Endodermal cell (in vitro differentiated cells): ENCODE data around the gene DSCAML1. TPM values are rescaled to one million over a fixed set of nuclear protein-coding genes. Genes with fewer than 3 reads are reported as not detected.

Experiments used
- DNase-seq: peaks from one replicate; pipeline ENCODE4 v3.0.0-alpha.2; 2017
- H3K27ac ChIP-seq: 2 replicates; pipeline ENCODE4 v1.5.1; 2013; ENCODE audit warnings: mild to moderate bottlenecking, low read depth, low read length, moderate library complexity
- H3K27me3 ChIP-seq: 2 replicates; pipeline ENCODE4 v1.6.1; 2013; ENCODE audit warnings: mild to moderate bottlenecking, low read length, moderate library complexity; ENCODE audit not compliant: insufficient read depth, control insufficient read depth, poor library complexity, severe bottlenecking
- H3K36me3 ChIP-seq: 2 replicates; pipeline ENCODE4 v1.7.0; 2013; ENCODE audit warnings: mild to moderate bottlenecking, low read length, moderate library complexity; ENCODE audit not compliant: control insufficient read depth, insufficient read depth
- H3K4me1 ChIP-seq: one replicate; pipeline ENCODE4 v1.7.0; 2013; ENCODE audit warnings: low read length; ENCODE audit not compliant: control insufficient read depth, insufficient read depth
- H3K4me3 ChIP-seq: 2 replicates; pipeline ENCODE4 v1.5.1; 2013; ENCODE audit warnings: mild to moderate bottlenecking, low read length, moderate library complexity
- H3K9ac ChIP-seq: 2 replicates; pipeline ENCODE4 v1.6.1; 2013; ENCODE audit warnings: mild to moderate bottlenecking, low read length, moderate library complexity; ENCODE audit not compliant: poor library complexity, severe bottlenecking; ENCODE audit errors: extremely low read depth
- H3K9me3 ChIP-seq: 2 replicates; pipeline ENCODE4 v1.6.1; 2013; ENCODE audit warnings: mild to moderate bottlenecking, low read length, moderate library complexity; ENCODE audit not compliant: control insufficient read depth
- H3K27ac Mint-ChIP-seq: 2 replicates; pipeline ENCODE4 v1.8.0; 2020; ENCODE audit warnings: mixed read lengths
- H3K27me3 Mint-ChIP-seq: 2 replicates; pipeline ENCODE4 v1.8.0; 2021; ENCODE audit warnings: mild to moderate bottlenecking, mixed read lengths; ENCODE audit not compliant: insufficient read depth
- H3K36me3 Mint-ChIP-seq: 2 replicates; pipeline ENCODE4 v1.8.0; 2020; ENCODE audit warnings: low read depth, mixed read lengths
- H3K4me1 Mint-ChIP-seq: 2 replicates; pipeline ENCODE4 v1.8.0; 2020; ENCODE audit warnings: mixed read lengths
- H3K4me3 Mint-ChIP-seq: 2 replicates; pipeline ENCODE4 v1.8.0; 2020; ENCODE audit warnings: mild to moderate bottlenecking, moderate library complexity, mixed read lengths
- H3K9me3 Mint-ChIP-seq: 2 replicates; pipeline ENCODE4 v1.8.0; 2020; ENCODE audit warnings: mild to moderate bottlenecking, mixed read lengths
- CTCF ChIP-seq: fragments of 200-600 bp; sonication (generic); conservative IDR thresholded peaks from 2 replicates; pipeline ENCODE4 v1.5.0; 2021; ENCODE audit warnings: antibody characterized with exemption, mild to moderate bottlenecking
- WGBS, 2 experiments: methylation state at CpG; one replicate each; pipeline versions ENCODE4 v1.1.5 to v1.1.7; 2013; ENCODE audit warnings: missing lambda C conversion rate in 2 of 2, mixed read lengths in 1 of 2; ENCODE audit not compliant: insufficient coverage in 1 of 2, insufficient read length in 1 of 2; 5-methylcytosine and 5-hydroxymethylcytosine counted together
- total RNA-seq, 2 donors: library from RNA; stranded (reverse); fragmentation: NEBNext Ultra II Directional in 1 of 2; extraction: Animal tissue kit (Norgen Biotek cat#: 25700) in 1 of 2; gene quantifications; 2 replicates in 1 of 2; 3 replicates in 1 of 2; pipeline ENCODE4 v1.2.1, GENCODE V29; 2021

The DSCAML1 gene
- total RNA-seq, 2 donors from 2014 or later, result 5.6 to 10.9 TPM

GRCh38 chr11:117781627-117782026, 15.4 kb downstream of the DSCAML1 start:
- Mint-ChIP-seq H3K27me3 (peaks cover 45% of the 10 kb centered on the region), H3K4me1 (peaks cover 2% of the 10 kb centered on the region), H3K9me3 (no peaks in the 10 kb centered on the region), H3K36me3 (peaks cover 5% of the 10 kb centered on the region), H3K4me3 (no peak overlapping the region), H3K27ac (no peak overlapping the region)
- TF ChIP-seq CTCF, result no peak
- peaks cover 50% of the 10 kb centered on the region for H3K27me3 ChIP-seq
- H3K36me3 ChIP-seq, result no peaks in the 10 kb centered on the region
- no peak overlapping the region for H3K4me3 ChIP-seq
- WGBS, 2 experiments, result 55 to 85% methylated on average over 2 to 4 of the region's 4 CpGs
- no peak overlapping the region for H3K9ac ChIP-seq
- DNase-seq, result no peak
- no peak overlapping the region for H3K27ac ChIP-seq
- H3K4me1 ChIP-seq, result no peaks in the 10 kb centered on the region
- H3K9me3 ChIP-seq, result no peaks in the 10 kb centered on the region

DNA sequence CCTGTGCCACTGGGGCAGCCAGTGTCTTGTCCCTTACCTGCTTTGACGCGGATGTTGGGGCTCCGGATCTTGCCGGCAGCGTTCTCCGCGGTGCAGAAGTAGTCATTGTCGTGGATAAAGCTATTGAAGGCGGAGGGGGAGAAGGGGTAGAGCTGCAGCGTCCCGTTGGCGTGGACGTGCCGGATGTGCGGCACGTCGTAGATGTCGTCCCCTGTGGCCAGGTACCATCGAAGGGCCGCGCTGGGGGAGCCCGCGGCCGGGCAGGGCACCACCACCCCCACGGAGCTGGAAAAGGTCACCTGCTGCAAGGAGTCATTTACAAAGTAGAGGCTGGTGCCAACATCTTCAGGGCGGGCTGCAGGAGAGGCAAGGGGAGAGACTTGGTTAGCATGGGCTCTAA, 16.6 kb downstream of the DSCAML1 start:
- Mint-ChIP-seq H3K4me1 (no peaks in the 10 kb centered on the region), H3K27me3 (peaks cover 46% of the 10 kb centered on the region), H3K4me3 (no peak overlapping the region), H3K9me3 (no peaks in the 10 kb centered on the region), H3K36me3 (peaks cover 10% of the 10 kb centered on the region), H3K27ac (no peak overlapping the region)
- Histone ChIP-seq H3K9ac (no peak overlapping the region), H3K4me3 (no peak overlapping the region), H3K27me3 (peaks cover 50% of the 10 kb centered on the region), H3K36me3 (no peaks in the 10 kb centered on the region), H3K9me3 (no peaks in the 10 kb centered on the region), H3K4me1 (no peaks in the 10 kb centered on the region), H3K27ac (no peak overlapping the region)
- 89 to 94% methylated on average over 17 to 26 of the region's 26 CpGs for WGBS, 2 experiments
- no peak for DNase-seq
- TF ChIP-seq CTCF, result no peak

DNA sequence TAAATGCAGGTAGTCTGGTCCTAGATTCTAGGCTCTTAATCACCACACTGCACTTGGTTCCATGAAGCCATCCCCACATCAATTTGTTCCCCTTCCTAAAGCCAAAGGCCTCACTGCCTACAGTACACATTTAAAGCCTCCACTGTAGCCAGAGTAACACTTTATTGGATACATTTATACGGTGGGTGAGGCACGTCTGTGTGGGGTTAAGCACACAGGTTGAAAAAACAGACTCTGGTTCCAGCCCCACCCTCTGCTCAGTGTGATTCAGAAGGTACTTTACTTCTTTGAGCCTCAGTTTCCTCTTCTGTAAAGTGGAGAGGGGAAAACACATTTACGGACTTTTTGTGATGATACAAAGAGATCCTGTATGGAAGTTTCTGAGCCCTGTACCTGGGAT, 22.5 kb downstream of the DSCAML1 start:
- Mint-ChIP-seq H3K4me3 (no peak overlapping the region), H3K9me3 (no peaks in the 10 kb centered on the region), H3K4me1 (no peaks in the 10 kb centered on the region), H3K36me3 (peaks cover 9% of the 10 kb centered on the region), H3K27ac (no peak overlapping the region), H3K27me3 (peaks cover 14% of the 10 kb centered on the region)
- Histone ChIP-seq H3K4me3 (no peak overlapping the region), H3K4me1 (no peaks in the 10 kb centered on the region), H3K9ac (no peak overlapping the region), H3K36me3 (no peaks in the 10 kb centered on the region), H3K27me3 (peaks cover 24% of the 10 kb centered on the region), H3K27ac (no peak overlapping the region), H3K9me3 (no peaks in the 10 kb centered on the region)
- DNase-seq, result no peak
- no peak for TF ChIP-seq CTCF
- 91% methylated on average over 3 of the region's 3 CpGs; no CpG with 5 or more reads in 1 of the 2 experiments for WGBS, 2 experiments
